COLO829 (cell line): Measurements from ENCODE around the gene KRT33A.
"Not testable (repeated sequence)": the region's sequence is repeated elsewhere in the genome, so short reads cannot be mapped to it uniquely, and the experiment has no call there.

Experiments used
- DNase-seq: peaks from one replicate; pipeline ENCODE4 v3.0.0; 2012; ENCODE audit warnings: low spot score

KRT33A gene

GRCh38 chr17:41350381-41350878, at the start of gene KRT33A:
Gene KRT33A (minus strand): TSS chr17:41350828. CDS start chr17:41350767, 61 bp downstream.
- DNase-seq, result not testable (repeated sequence)

- DNase-seq, result no peak
Observed at GRCh38 chr17:41396996-41397660, 46.5 kb upstream of the KRT33A start, which contains the start of gene KRT31. Gene KRT31 (minus strand): TSS chr17:41397608. CDS start chr17:41397539, 69 bp downstream.

GRCh38 chr17:41396340-41396739, 45.7 kb upstream of the KRT33A start:
- no peak for DNase-seq

- no peak for DNase-seq
Observed at GRCh38 chr17:41395611-41396010, 45.0 kb upstream of the KRT33A start.

- DNase-seq, result not testable (repeated sequence)
Observed at GRCh38 chr17:41395044-41395443, 44.4 kb upstream of the KRT33A start.

- DNase-seq, result no peak
Observed at GRCh38 chr17:41394254-41394996, 43.8 kb upstream of the KRT33A start.

GRCh38 chr17:41393826-41394225, 43.2 kb upstream of the KRT33A start:
- DNase-seq, result no peak

- DNase-seq, result no peak
Observed at GRCh38 chr17:41393294-41393693, 42.7 kb upstream of the KRT33A start.

GRCh38 chr17:41392278-41392677, 41.6 kb upstream of the KRT33A start:
- no peak for DNase-seq

- no peak for DNase-seq
Observed at GRCh38 chr17:41391535-41391934, 40.9 kb upstream of the KRT33A start.

- no peak for DNase-seq
Observed at GRCh38 chr17:41390411-41390938, 39.8 kb upstream of the KRT33A start.

- no peak for DNase-seq
Observed at GRCh38 chr17:41387670-41388069, 37.0 kb upstream of the KRT33A start.

- no peak for DNase-seq
Observed at GRCh38 chr17:41386227-41386626, 35.6 kb upstream of the KRT33A start.

GRCh38 chr17:41383690-41384089, 33.1 kb upstream of the KRT33A start:
- no peak for DNase-seq

- DNase-seq, result no peak
Observed at GRCh38 chr17:41382394-41382793, 31.8 kb upstream of the KRT33A start.

- DNase-seq, result not testable (repeated sequence)
Observed at GRCh38 chr17:41381943-41382342, 31.3 kb upstream of the KRT33A start, which contains the start of gene KRT34. Gene KRT34 (minus strand): TSS chr17:41382306. CDS start chr17:41382246, 60 bp downstream.

- DNase-seq, result not testable (repeated sequence)
Observed at GRCh38 chr17:41380091-41380490, 29.5 kb upstream of the KRT33A start.

- DNase-seq, result no peak
Observed at GRCh38 chr17:41377546-41377945, 26.9 kb upstream of the KRT33A start.

GRCh38 chr17:41369713-41370112, 19.1 kb upstream of the KRT33A start, which contains the start of gene KRT33B:
Gene KRT33B (minus strand): TSS chr17:41369813. CDS start chr17:41369750, 63 bp downstream.
- DNase-seq, result no peak

- DNase-seq, result no peak
Observed at GRCh38 chr17:41369023-41369422, 18.4 kb upstream of the KRT33A start.

- DNase-seq, result no peak
Observed at GRCh38 chr17:41367426-41368075, 16.9 kb upstream of the KRT33A start.

- no peak for DNase-seq
Observed at GRCh38 chr17:41366070-41366469, 15.4 kb upstream of the KRT33A start.
